Hepatocyte (in vitro differentiated cells): Measurements from ENCODE around the gene PITX3.

ENCODE experiments used
- CTCF ChIP-seq: fragments of 200-600 bp; sonication (generic); IDR thresholded peaks from 2 replicates; pipeline ENCODE4 v1.5.1; 2016; ENCODE audit warnings: antibody characterized with exemption, mild to moderate bottlenecking; ENCODE audit not compliant: poor library complexity
- EZH2 ChIP-seq: fragments of 200-600 bp; sonication (generic); IDR thresholded peaks from 2 replicates; pipeline ENCODE4 v1.6.1; 2016; ENCODE audit warnings: antibody characterized with exemption, mild to moderate bottlenecking, borderline replicate concordance
- EZH2phosphoT487 ChIP-seq: fragments of 200-600 bp; sonication (generic); IDR thresholded peaks from one replicate; pipeline ENCODE4 v1.6.1; 2018; ENCODE audit warnings: antibody characterized with exemption, mild to moderate bottlenecking, low read depth, moderate library complexity; ENCODE audit not compliant: unreplicated experiment, severe bottlenecking

- TF ChIP-seq CTCF = no peak
- no peak for TF ChIP-seq EZH2phosphoT487
- TF ChIP-seq EZH2 = no peak
Observed at GRCh38 chr10:102245082-102245931, 4.0 kb upstream of the PITX3 start, which contains the start of gene GBF1.
